K562 (cell line): ENCODE data around the gene DNAAF3. TPM values are rescaled to one million over a fixed set of nuclear protein-coding genes. Genes with fewer than 3 reads are reported as not detected.

ENCODE experiments used
- ATAC-seq: fragments of 200-7000 bp; cut with Tn5 transposase; 3 replicates; pipeline ENCODE4 v1.9.1; 2020; ENCODE audit warnings: moderate library complexity
- BruUV-seq: library from RNA; stranded (reverse); fragments of 400-500 nt; replicated peaks from 2 replicates; lab custom pipeline; 2021; lab: Mats Ljungman, UMichigan
- CTCF ChIA-PET: fragments of 300-600 bp; formaldehyde crosslinking; extraction: SDS; loops from one replicate; lab custom pipeline; 2021; ENCODE audit warnings: low intra/inter-chr PET ratio; lab: Yijun Ruan, JAX
- POLR2A ChIA-PET: fragments of 300-600, 350-650 bp; sonication (Branson Sonifier 250); formaldehyde crosslinking; extraction: SDS; loops from one replicate; lab custom pipeline; 2021; ENCODE audit warnings: antibody characterized with exemption, inconsistent platforms; lab: Yijun Ruan, JAX
- DNase-seq, 4 experiments: peaks; one replicate each; pipeline versions ENCODE4 v3.0.0 to v3.0.0-alpha.2; 2011 to 2018; ENCODE audit warnings: low spot score in 3 of 4, mixed read lengths in 3 of 4; ENCODE audit errors: extremely low read depth in 1 of 4
- FAIRE-seq: peaks from 2 replicates; lab custom pipeline; 2011; peaks lifted over from hg19 to GRCh38; lab: Jason Lieb, UNC
- H2AFZ ChIP-seq: 2 replicates; pipeline ENCODE4 v1.6.0; 2011; ENCODE audit warnings: low read depth, low read length, control low read depth, inconsistent platforms
- H3K27ac ChIP-seq: fragments of 200-600 bp; 3 replicates; pipeline ENCODE4 v1.8.0; 2011; ENCODE audit warnings: low read depth, mild to moderate bottlenecking, control low read depth, inconsistent platforms, low read length, moderate library complexity, mixed read lengths; ENCODE audit errors: extremely low read depth
- H3K27me3 ChIP-seq, 2 experiments: fragments of 300-600 bp in 1 of 2; 2 replicates in 1 of 2; 3 replicates in 1 of 2; pipeline versions ENCODE4 v1.6.0 to v1.8.0; 2011; ENCODE audit warnings: inconsistent platforms in 2 of 2, low read length in 2 of 2, mild to moderate bottlenecking in 1 of 2, mixed read lengths in 1 of 2, moderate library complexity in 1 of 2; ENCODE audit not compliant: control insufficient read depth in 2 of 2, insufficient read depth in 2 of 2
- H3K36me3 ChIP-seq: fragments of 300-600 bp; 3 replicates; pipeline ENCODE4 v1.8.0; 2011; ENCODE audit warnings: mild to moderate bottlenecking, low read length, inconsistent platforms; ENCODE audit not compliant: control insufficient read depth, insufficient read depth
- H3K4me1 ChIP-seq, 2 experiments: fragments of 200-600 bp in 1 of 2; replicated peaks in 1 of 2; 2 replicates in 1 of 2; 3 replicates in 1 of 2; pipeline versions ENCODE4 v1.5.1 to v1.8.0; 2011; ENCODE audit warnings: inconsistent platforms in 2 of 2, low read length in 2 of 2, mild to moderate bottlenecking in 1 of 2, mixed read lengths in 1 of 2, moderate library complexity in 1 of 2; ENCODE audit not compliant: control insufficient read depth in 2 of 2, insufficient read depth in 2 of 2
- H3K4me2 ChIP-seq: 2 replicates; pipeline ENCODE4 v1.6.1; 2011; ENCODE audit warnings: low read length, control low read depth, inconsistent platforms, mixed read lengths; ENCODE audit not compliant: insufficient read depth
- H3K4me3 ChIP-seq: fragments of 200-600 bp; sonication (generic), shearing (Covaris generic); 2 replicates; pipeline ENCODE4 v1.5.1; 2016; ENCODE audit warnings: control low read depth, inconsistent platforms
- H3K79me2 ChIP-seq: fragments of 200-600 bp; 3 replicates; pipeline ENCODE4 v1.8.0; 2011; ENCODE audit warnings: low read length, inconsistent platforms; ENCODE audit not compliant: control insufficient read depth, insufficient read depth
- H3K9ac ChIP-seq, 2 experiments: 2 replicates each; pipeline versions ENCODE4 v1.6.0 to v1.6.1; 2011; ENCODE audit warnings: low read depth in 2 of 2, low read length in 2 of 2, control low read depth in 1 of 2, inconsistent platforms in 1 of 2, mild to moderate bottlenecking in 1 of 2, mixed read lengths in 1 of 2; ENCODE audit not compliant: insufficient read depth in 1 of 2
- H3K9me1 ChIP-seq: one replicate; pipeline ENCODE4 v1.6.0; 2011; ENCODE audit warnings: inconsistent platforms, mild to moderate bottlenecking, low read length, moderate library complexity; ENCODE audit not compliant: control insufficient read depth, insufficient read depth
- H3K9me3 ChIP-seq: replicated peaks from 2 replicates; pipeline ENCODE4 v1.5.1; 2011; ENCODE audit warnings: low read depth, low read length, inconsistent platforms; ENCODE audit not compliant: control insufficient read depth, insufficient read depth
- H4K20me1 ChIP-seq: replicated peaks from 2 replicates; pipeline ENCODE4 v1.6.1; 2011; ENCODE audit warnings: low read length, inconsistent platforms, mixed read lengths; ENCODE audit not compliant: control insufficient read depth, insufficient read depth
- CEBPG ChIP-seq, 3 experiments: fragments of 200-800 bp in 1 of 3; sonication (Bioruptor generic) in 1 of 3; sonication (generic) in 1 of 3; formaldehyde crosslinking in 1 of 3; IDR thresholded peaks in 2 of 3; conservative IDR thresholded peaks in 1 of 3; 2 replicates each; pipeline versions ENCODE4 v1.6.1 to v1.8.0; 2016 to 2022; ENCODE audit warnings: missing compliant biosample characterization in 2 of 3, missing genetic modification characterization in 2 of 3, mild to moderate bottlenecking in 1 of 3, missing genetic modification reagents in 1 of 3
- GATAD2B ChIP-seq: fragments of 450-650 bp; IDR thresholded peaks from 2 replicates; pipeline ENCODE4 v1.6.1; 2017; ENCODE audit warnings: mild to moderate bottlenecking, borderline replicate concordance
- GTF3C2 ChIP-seq: IDR thresholded peaks from 3 replicates; pipeline ENCODE4 v1.6.1; 2011; ENCODE audit warnings: borderline replicate concordance, mild to moderate bottlenecking, moderate library complexity; ENCODE audit not compliant: insufficient read length; ENCODE audit errors: extremely low read depth
- MYBL2 ChIP-seq, 2 experiments: fragments of 450-650 bp in 1 of 2; sonication (generic) in 1 of 2; formaldehyde crosslinking in 1 of 2; IDR thresholded peaks; 2 replicates each; pipeline versions ENCODE4 v1.6.1 to v1.8.1; 2017 to 2022; ENCODE audit warnings: borderline replicate concordance in 1 of 2, inconsistent platforms in 1 of 2, low read depth in 1 of 2, mild to moderate bottlenecking in 1 of 2, missing genetic modification reagents in 1 of 2, moderate library complexity in 1 of 2
- POLR2G ChIP-seq: fragments of 200-400 bp; formaldehyde crosslinking; IDR thresholded peaks from 2 replicates; pipeline ENCODE4 v1.6.1; 2017; ENCODE audit warnings: low read depth, mild to moderate bottlenecking, antibody characterized with exemption, low read length, moderate library complexity
- SRF ChIP-seq, 2 experiments: fragments of 250-450, 450-650 bp in 1 of 2; sonication (Bioruptor Pico) in 1 of 2; sonication (generic) in 1 of 2; formaldehyde crosslinking; IDR thresholded peaks; 2 replicates each; pipeline versions ENCODE4 v1.5.0 to v1.5.1; 2020 to 2022; ENCODE audit warnings: mild to moderate bottlenecking in 1 of 2, missing genetic modification reagents in 1 of 2
- ZFP1 ChIP-seq: fragments of 450-650 bp; formaldehyde crosslinking; IDR thresholded peaks from 2 replicates; pipeline ENCODE4 v1.4.0; 2020; ENCODE audit warnings: mild to moderate bottlenecking, mixed read lengths
- ZNF121 ChIP-seq: sonication (generic); formaldehyde crosslinking; conservative IDR thresholded peaks from 2 replicates; pipeline ENCODE4 v1.8.0; 2022; ENCODE audit warnings: missing genetic modification reagents
- ZNF785 ChIP-seq: fragments of 250-450 bp; sonication (Bioruptor Pico); IDR thresholded peaks from 2 replicates; pipeline ENCODE4 v1.4.0; 2020; ENCODE audit warnings: mild to moderate bottlenecking
- WGBS: fragments of 100-300 bp; shearing (Covaris generic); methylation state at CpG from one replicate; pipeline ENCODE4 v1.1.6; 2016; ENCODE audit warnings: low coverage, mixed read lengths; ENCODE audit not compliant: insufficient coverage; ENCODE audit errors: missing lambda C conversion rate; 5-methylcytosine and 5-hydroxymethylcytosine counted together
- in situ Hi-C: fragments of 300-500 bp; cut with MboI; formaldehyde crosslinking; loops from 4 replicates; pipeline ENCODE4 v1.15.0; 2018; ENCODE audit warnings: inconsistent platforms, mixed read lengths
- intact Hi-C: fragments of 100-400 bp; cut with micrococcal nuclease; formaldehyde crosslinking; loops from 2 replicates; pipeline ENCODE4 v1.14.2; 2022
- polyA plus RNA-seq, 8 experiments: library from polyadenylated mRNA; depleted of rRNA in 4 of 8; stranded (reverse) in 5 of 8; unstranded in 3 of 8; fragments of >200 nt; fragmentation: Nextera tagmentation in 2 of 8; fragmentation: Illumina TruSeq in 1 of 8; extraction: Ambion mirVana in 2 of 8; extraction: Trizol in 1 of 8; gene quantifications; 2 replicates each; pipeline versions ENCODE4 v1.2.1 to v1.2.3, GENCODE V29; 2011 to 2014; ENCODE audit warnings: inconsistent platforms in 1 of 8, missing spikeins in 1 of 8
- total RNA-seq, 7 experiments: library from RNA; depleted of rRNA in 6 of 7; stranded (reverse); fragments of >200 nt in 6 of 7; fragmentation: Illumina TruSeq in 2 of 7; extraction: Trizol in 2 of 7; gene quantifications; 2 replicates each; pipeline versions ENCODE4 v1.2.1 to v1.2.3, GENCODE V29; 2011 to 2021; ENCODE audit warnings: low replicate concordance in 1 of 7
- TF ChIP-seq, protein P1 (sequence below): fragments of 250-450 bp; sonication (Bioruptor Pico); IDR thresholded peaks from 2 replicates; pipeline ENCODE4 v1.9.0; 2021; ENCODE audit warnings: mild to moderate bottlenecking, inconsistent platforms

The DNAAF3 gene
- total and polyA plus RNA-seq, 9 of the 15 experiments (the other 6 are each of a cell fraction or from before 2014, with no cell fraction given), result 21.6 to 61.5 (median 43.0) TPM

DNA sequence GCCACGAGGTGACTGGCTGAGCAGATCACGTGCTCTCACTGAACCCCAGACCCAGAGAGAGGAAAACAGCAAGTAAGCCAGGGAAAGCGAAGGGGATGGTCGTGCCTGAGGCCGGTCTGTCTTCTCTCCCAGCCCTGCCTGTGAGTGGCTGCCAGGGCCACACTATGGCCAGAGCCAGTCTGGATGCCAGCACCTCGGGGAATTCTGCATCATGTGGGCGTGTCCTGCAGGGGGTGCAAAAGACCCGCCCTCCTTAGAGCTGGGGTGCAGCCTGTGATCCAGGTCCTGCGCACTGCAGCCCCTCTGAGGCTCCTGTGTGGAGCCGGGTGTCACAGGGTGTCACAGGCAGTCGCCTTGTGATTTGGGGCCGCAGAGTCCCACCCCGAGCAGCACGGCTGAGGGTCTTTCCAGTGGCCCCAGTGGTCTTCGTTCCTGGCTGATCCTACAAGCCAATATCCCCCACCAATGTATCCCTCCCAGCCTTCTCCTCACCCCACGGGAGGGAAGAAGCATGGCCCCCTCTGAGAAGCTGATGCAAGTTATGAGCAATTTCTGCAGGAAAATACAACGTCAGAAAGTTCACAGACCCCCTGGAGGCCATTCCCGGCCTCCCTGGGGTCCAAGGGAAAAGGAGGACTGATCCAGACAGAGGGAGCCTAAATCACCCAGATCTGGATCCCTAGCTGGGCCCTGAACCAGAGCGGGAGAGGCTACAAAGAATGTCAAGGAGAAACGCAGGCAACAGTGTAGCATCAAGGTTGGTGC is 56.7 kb downstream of the DNAAF3 start:
- POLR2A ChIA-PET, result interaction anchor here (0.6 kb wide), 2 partner anchors 11 to 229 kb away, joined by 3 read pairs; no protein-coding TSS in a partner anchor
- Histone ChIP-seq H3K9ac (peak overlapping the region in 1 of 2 experiments; percentile 54; a peak in 2 of 4 replicates), H3K36me3 (peaks cover 70% of the 10 kb centered on the region; the same call in 2 of the 3 replicates)

More for the DNA sequence above, 56.7 kb downstream of the DNAAF3 start:
- in situ Hi-C loops, result no loop called here
- ATAC-seq (no peak), FAIRE-seq (no peak), DNase-seq (peak in 1 of 4 experiments; percentile 12)
- H3K4me1 ChIP-seq, result peaks cover 19 to 44% of the 10 kb centered on the region in 2 experiments; a peak in 4 of 5 replicates
- no peak overlapping the region for H3K27ac ChIP-seq
- 85% methylated on average over 16 of the region's 20 CpGs for WGBS
- no TSS peak for BruUV-seq
- peaks cover 17% of the 10 kb centered on the region; the same call in 1 of the 2 replicates for H4K20me1 ChIP-seq
- TF ChIP-seq GTF3C2, result no peak
- TF ChIP-seq GATAD2B, result no peak
- TF ChIP-seq ZNF785, result no peak
- no peak for TF ChIP-seq MYBL2 (IDR thresholded peaks at IDR 0.05; ENCODE audit: low read depth)
- no peak for TF ChIP-seq MYBL2 (CRISPR knock-in tag; IDR thresholded peaks at IDR 0.05; ENCODE audit: borderline replicate concordance)
- no peak for TF ChIP-seq ZNF121 (CRISPR knock-in tag)
- TF ChIP-seq ZFP1, result no peak
- TF ChIP-seq POLR2G, result peak; percentile 43; the same call in 1 of the 2 replicates
- 0 out of 2 replicates have a peak, but pooled peaks have one; percentile 32 for TF ChIP-seq CEBPG (CRISPR knock-in tag; IDR thresholded peaks at IDR 0.05)
- no peak for TF ChIP-seq CEBPG (tag; conservative IDR thresholded peaks at IDR 0.05 in 1 of 2, IDR thresholded peaks at IDR 0.05 in 1 of 2)
- no peak for TF ChIP-seq SRF (CRISPR knock-in tag; IDR thresholded peaks at IDR 0.05)
- TF ChIP-seq, protein P1, sequence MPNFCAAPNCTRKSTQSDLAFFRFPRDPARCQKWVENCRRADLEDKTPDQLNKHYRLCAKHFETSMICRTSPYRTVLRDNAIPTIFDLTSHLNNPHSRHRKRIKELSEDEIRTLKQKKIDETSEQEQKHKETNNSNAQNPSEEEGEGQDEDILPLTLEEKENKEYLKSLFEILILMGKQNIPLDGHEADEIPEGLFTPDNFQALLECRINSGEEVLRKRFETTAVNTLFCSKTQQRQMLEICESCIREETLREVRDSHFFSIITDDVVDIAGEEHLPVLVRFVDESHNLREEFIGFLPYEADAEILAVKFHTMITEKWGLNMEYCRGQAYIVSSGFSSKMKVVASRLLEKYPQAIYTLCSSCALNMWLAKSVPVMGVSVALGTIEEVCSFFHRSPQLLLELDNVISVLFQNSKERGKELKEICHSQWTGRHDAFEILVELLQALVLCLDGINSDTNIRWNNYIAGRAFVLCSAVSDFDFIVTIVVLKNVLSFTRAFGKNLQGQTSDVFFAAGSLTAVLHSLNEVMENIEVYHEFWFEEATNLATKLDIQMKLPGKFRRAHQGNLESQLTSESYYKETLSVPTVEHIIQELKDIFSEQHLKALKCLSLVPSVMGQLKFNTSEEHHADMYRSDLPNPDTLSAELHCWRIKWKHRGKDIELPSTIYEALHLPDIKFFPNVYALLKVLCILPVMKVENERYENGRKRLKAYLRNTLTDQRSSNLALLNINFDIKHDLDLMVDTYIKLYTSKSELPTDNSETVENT (CRISPR knock-in tag), result no peak
- H3K4me2 ChIP-seq, result no peak overlapping the region
- no peak overlapping the region for H2AFZ ChIP-seq
- no peaks in the 10 kb centered on the region for H3K27me3 ChIP-seq
- H3K4me3 ChIP-seq, result no peak overlapping the region
- no peaks in the 10 kb centered on the region for H3K9me3 ChIP-seq
- peaks cover 53% of the 10 kb centered on the region for H3K79me2 ChIP-seq
- peaks cover 4% of the 10 kb centered on the region for H3K9me1 ChIP-seq
- intact Hi-C loops, result no loop called here
- CTCF ChIA-PET, result no interaction called here
